LHCN-M2 (cell line): ENCODE data around the gene GPR78. TPM values are rescaled to one million over a fixed set of nuclear protein-coding genes. Genes with fewer than 3 reads are reported as not detected.
"Not testable (repeated sequence)": the region's sequence is repeated elsewhere in the genome, so short reads cannot be mapped to it uniquely, and the experiment has no call there.

Source experiments
- DNase-seq: peaks from one replicate; pipeline ENCODE4 v3.0.0-alpha.2; 2012; ENCODE audit warnings: low read depth
- total RNA-seq: library from RNA; depleted of rRNA; stranded (reverse); fragments of >200 nt; gene quantifications from 2 replicates; pipeline ENCODE4 v1.2.3, GENCODE V29; 2014

Gene GPR78
- total RNA-seq, 1 experiment from 2014 or later = 0.06 TPM

GRCh38 chr4:8564595-8564994, 15.6 kb upstream of the GPR78 start:
- DNase-seq = no peak

DNA sequence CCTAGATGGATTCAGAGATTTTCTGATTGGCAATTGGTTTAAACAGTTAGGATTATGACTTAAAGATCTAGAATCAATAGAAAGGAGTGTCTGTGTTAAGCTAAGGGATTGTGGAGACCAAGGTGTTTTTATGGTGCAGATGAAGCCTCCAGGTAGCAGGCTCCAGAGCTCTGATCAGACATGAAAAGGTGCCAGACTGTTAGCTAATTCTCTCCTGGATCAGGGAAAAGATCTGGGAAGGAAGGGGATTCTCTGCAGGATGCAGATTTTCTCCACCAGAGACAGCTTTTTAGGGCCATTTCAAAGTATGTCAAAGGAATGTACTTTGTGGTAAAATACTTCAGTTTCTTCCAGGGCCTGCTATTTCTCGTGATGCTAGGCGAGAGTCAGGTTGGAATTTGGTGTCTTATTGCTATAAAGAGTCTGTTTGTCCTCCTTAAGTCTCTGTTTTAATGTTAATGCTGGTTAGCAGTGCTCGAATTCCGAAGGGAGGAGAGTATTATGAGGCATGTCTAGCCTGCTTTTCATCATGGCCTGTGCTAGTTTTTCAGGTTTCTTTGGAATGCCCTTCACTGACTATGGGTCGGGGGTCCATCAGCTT, 12.0 kb upstream of the GPR78 start:
- DNase-seq = no peak

DNA sequence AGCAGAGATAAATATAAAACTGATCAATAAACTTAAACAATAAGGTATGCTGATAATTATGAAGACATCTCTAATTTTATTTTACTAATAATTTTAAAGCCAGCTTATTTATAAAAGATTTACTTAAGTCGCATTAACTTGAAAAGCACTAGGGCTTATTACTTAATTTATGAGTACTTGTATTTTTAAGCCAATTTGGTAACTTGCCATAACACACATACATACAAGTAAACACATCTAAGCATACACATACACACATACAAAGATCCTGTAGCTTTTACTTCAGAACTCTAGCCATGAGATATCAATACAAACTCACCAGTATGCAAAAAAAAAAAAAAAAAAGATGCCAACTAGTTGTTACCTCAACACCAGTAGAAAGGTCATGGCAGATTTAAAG, 10.0 kb upstream of the GPR78 start:
- DNase-seq = no peak

GRCh38 chr4:8571702-8572685, 8.2 kb upstream of the GPR78 start:
- DNase-seq = no peak

- no peak for DNase-seq
Observed at GRCh38 chr4:8573266-8573665, 6.9 kb upstream of the GPR78 start.

- DNase-seq = no peak
Observed at GRCh38 chr4:8574796-8575370, 5.3 kb upstream of the GPR78 start.

- DNase-seq = no peak
Observed at GRCh38 chr4:8575457-8575856, 4.7 kb upstream of the GPR78 start.

GRCh38 chr4:8576591-8576990, 3.6 kb upstream of the GPR78 start:
- not testable (repeated sequence) for DNase-seq

DNA sequence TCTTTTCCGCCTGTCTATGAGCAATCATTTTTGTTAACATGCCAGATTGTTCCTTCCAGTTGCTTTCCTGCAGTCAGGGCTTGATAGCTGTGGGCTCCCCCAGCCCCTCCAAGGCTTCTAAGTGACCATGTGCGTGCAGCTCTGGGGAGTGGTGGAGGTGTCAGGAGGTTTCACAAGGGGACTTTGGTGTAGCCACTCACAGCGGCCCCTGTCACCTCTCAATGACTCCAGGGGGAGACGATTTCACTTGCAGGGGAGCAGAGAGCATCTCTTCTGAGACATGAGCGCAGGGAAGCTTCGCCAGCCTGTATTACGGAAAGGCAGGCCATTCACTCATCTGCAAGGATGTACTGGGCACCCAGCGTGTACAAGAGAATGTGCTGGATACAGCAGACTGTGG, 3.1 kb upstream of the GPR78 start:
- DNase-seq = no peak

DNA sequence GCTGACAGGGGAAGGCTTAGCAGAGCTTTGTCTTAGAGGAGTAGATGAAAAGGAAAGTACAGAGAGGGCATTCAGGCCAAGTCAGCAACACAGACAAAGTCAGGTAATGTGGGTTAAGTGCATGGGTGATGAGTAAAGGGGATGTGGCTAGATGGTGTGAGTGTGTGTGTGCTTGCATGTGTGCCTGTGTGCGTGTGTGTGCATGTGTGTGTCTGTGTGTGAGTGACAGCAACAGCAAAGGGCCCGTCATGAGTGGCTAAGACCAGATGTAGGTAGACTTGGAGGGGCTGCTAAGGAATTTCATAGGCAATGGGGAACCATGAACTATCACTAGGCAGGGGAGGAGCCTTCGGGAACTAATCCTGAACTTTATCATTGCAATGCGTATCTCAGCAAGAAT, 2.2 kb upstream of the GPR78 start:
- no peak for DNase-seq

DNA sequence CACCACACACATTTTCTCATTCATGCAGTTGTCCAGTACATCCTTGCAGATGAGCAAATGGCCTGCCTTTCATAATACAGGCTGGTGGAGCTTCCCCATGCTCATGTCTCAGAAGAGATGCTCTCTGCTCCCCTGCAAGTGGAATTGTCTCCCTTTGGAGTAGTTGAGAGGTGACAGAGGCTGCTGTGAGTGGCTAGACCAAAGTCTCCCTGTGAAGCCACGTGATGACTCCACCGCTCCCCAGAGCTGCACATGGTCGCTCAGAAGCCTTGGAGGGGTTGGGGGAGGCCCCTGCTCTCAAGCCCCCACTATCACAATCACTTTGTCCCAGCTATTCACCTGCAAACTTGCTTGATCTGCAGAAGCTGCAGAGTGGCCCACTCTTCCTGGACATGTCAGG, 1.5 kb upstream of the GPR78 start:
- DNase-seq = no peak

DNA sequence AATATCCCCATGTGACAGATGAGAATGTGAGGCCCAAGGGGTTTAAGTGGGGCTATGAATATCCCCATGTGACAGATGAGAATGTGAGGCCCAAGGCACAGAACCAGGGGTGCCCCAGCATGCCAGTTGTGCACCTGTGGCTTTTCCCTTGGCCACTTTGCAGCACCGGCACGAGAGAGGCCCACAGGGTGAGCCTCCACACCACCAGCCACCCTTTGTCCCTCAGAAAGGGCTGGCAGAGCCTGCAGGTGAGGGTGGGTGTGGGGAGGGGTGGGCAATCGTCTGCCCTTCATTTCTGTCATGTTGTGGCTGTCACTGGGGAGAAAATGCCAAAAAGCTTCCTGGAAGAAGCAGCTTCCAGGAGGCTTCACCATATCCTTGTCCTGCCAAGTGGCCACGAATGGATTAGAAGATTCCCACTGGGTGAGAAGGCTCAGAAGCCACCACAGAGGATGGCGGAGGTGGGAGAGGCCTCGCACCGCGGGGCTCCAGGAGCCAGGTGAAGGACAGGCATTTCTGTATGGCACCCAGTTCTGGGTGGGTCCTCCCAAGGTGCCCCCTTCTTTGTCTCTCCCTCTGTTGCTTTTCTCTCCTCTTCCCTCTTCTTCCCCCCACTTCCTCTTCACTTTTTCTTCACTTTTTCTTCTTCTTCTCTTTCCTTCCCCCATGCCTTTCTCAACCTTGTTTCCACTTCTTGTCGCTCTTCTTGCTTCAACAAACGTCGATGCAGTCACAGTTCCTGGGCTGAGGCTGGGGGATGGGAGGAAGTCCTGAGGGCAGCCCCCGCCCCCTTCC, 469 bp upstream of the GPR78 start:
- DNase-seq = no peak

GRCh38 chr4:8581094-8581861, 1.1 kb downstream of the GPR78 start:
- DNase-seq = no peak

DNA sequence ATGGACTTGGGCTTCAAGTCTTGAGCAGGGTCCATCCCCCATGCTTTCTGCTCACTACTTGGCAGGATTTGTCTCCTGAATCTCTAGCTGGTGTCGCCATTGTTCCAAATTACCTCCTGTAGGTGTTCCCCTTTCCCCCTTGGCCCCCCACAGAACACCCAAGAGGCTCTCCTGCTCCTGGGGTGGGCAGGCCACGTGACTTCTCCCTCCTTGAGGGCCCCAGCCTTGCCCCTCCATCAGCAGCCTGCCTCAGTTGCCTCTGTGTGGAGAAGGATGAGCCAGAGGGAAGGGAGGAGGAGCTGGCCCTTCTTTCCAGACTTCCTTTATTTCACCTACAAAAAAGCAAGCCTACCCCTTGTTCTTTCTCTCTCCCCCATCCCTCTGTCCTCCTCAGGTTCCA, 1.8 kb downstream of the GPR78 start:
- DNase-seq = no peak

- DNase-seq = no peak
Observed at GRCh38 chr4:8582436-8582835, 2.2 kb downstream of the GPR78 start.

GRCh38 chr4:8582941-8583654, 2.9 kb downstream of the GPR78 start:
- no peak for DNase-seq

DNA sequence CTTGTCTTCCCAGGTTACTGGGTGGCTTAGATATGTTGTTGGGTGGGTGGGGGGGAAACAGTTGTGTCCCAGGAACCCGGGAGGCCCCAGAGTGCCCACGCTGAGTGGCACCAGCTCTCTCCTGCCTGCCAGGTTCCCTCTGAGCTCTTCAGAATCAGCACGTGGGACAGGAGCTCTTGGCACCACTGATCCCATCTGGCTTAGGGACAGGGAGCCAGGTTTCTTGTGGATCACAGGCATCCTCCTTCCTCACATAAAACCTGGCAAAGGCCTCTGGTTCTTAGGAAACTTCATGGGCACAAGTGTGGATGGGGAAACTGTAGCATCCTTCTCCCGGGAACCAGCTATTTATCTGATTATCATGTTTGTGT, 3.4 kb downstream of the GPR78 start:
- no peak for DNase-seq

DNA sequence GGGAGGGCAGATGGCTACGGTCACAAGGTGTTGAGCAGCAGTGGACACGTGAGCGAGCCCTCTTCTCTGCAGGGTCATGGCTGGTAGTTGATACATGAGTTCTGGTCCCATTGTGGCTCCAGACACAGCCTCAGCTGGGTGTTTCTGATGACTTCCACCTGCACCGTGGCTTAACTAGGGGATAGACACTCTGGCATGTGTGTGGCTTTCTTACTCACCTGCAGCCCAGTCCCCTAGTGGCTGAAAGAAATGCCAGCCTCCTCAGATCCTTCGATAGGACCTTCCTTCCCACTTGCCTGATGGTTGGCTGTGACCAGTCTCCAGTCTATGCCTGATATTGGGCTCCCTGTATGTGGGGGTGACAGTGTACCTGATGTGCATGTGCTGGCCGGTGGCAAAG, 5.0 kb downstream of the GPR78 start:
- DNase-seq = no peak

DNA sequence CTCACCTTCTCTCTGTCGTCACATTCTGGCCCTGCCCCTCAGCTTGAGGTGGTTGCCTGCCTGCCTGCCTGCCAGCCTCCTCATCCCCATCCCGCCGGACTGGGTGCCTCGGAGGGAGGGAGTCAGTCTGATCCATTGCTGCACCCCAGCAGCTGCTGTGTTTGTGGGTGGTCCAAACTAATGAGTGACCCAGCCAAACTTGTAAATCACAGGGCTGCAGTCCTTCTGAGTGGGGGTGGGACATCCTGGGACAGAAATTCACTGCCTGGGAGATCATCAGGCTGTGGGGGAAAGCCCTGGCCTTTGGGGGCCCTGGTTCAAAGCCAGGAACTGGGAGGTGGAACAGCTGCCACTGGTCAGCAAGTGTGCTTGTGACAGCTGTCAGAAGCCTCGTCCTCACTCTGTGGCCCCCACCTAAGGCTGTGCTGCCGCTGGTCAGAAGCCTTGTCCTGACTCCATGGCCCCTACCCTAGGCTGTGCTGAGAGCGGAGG, 5.6 kb downstream of the GPR78 start:
- DNase-seq = peak; percentile 22

DNA sequence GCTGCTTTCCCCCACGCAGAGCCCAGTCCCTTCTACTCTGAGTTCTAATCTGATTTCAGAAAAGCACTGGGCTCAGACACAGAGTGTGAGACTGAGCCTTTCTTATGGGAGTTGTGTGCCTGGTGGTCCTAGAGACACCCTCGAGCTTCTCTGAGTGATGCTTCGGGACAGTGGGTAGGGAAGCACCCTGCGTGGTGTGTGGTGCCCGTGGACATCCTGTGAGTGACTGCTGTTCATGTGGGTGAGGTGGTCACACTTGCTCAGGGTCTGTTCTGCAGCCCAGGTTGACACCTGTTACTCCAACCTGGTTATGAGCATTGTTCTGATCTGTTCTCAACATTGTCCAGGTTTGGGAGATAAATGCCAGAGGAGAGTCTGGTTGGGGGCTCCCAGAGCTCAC, 6.1 kb downstream of the GPR78 start:
- no peak for DNase-seq
